HCT116 (cell line): ENCODE data around the gene SLC25A10. TPM values are rescaled to one million over a fixed set of nuclear protein-coding genes. Genes with fewer than 3 reads are reported as not detected.

Experiments
- ATAC-seq: fragments of 200-7000 bp; cut with Tn5 transposase; 2 replicates; pipeline ENCODE4 v1.9.1; 2020; ENCODE audit warnings: mild to moderate bottlenecking, moderate library complexity
- BruUV-seq: library from RNA; stranded (reverse); fragments of 400-500 nt; replicated peaks from 2 replicates; lab custom pipeline; 2021; lab: Mats Ljungman, UMichigan
- CTCF ChIA-PET: fragments of 300-600 bp; sonication (Branson Sonifier 250); formaldehyde crosslinking; loops from one replicate; lab custom pipeline; 2021; ENCODE audit warnings: antibody characterized with exemption; lab: Charles Lee
- POLR2A ChIA-PET: fragments of 300-600, 350-600 bp; sonication (Branson Sonifier 250); formaldehyde crosslinking; loops from one replicate; lab custom pipeline; 2021; ENCODE audit warnings: antibody characterized with exemption; lab: Charles Lee
- RAD21 ChIA-PET, 2 experiments: fragments of 300-600 bp; sonication (Branson Sonifier 250); formaldehyde crosslinking; loops; one replicate each; lab custom pipeline; 2023; ENCODE audit warnings: low total read pairs in 2 of 2; ENCODE audit not compliant: uncharacterized antibody in 2 of 2, unreplicated experiment in 2 of 2, low non-redundant PET in 1 of 2; lab: Charles Lee
- DNase-seq: peaks from one replicate; pipeline ENCODE4 v3.0.0-alpha.2; 2010; ENCODE audit warnings: low read depth, low spot score
- H2AFZ ChIP-seq: fragments of 200-600 bp; shearing (Covaris generic), sonication (generic); 2 replicates; pipeline ENCODE4 v1.6.1; 2017; ENCODE audit warnings: low read depth, mixed run types, mixed read lengths, antibody characterized with exemption, low read length; ENCODE audit not compliant: poor library complexity, severe bottlenecking
- H3K27ac ChIP-seq: 2 replicates; pipeline ENCODE4 v1.5.1; 2012; ENCODE audit warnings: low read depth, low read length
- H3K27me3 ChIP-seq: fragments of 200-600 bp; sonication (generic); 2 replicates; pipeline ENCODE4 v1.6.1; 2016; ENCODE audit warnings: mixed run types, low read length, mixed read lengths; ENCODE audit not compliant: insufficient read depth
- H3K36me3 ChIP-seq, 2 experiments: fragments of 200-500 bp in 1 of 2; fragments of 200-600 bp in 1 of 2; sonication (Bioruptor generic) in 1 of 2; sonication (generic) in 1 of 2; 2 replicates each; pipeline versions ENCODE4 v1.5.1 to v1.6.1; 2014 to 2016; ENCODE audit warnings: low read length in 2 of 2, inconsistent platforms in 1 of 2, mixed read lengths in 1 of 2, mixed run types in 1 of 2; ENCODE audit not compliant: insufficient read depth in 2 of 2, control insufficient read depth in 1 of 2
- H3K4me1 ChIP-seq, 2 experiments: fragments of 200-600 bp in 1 of 2; sonication (generic) in 1 of 2; 2 replicates each; pipeline versions ENCODE4 v1.5.1 to v1.6.1; 2012 to 2017; ENCODE audit warnings: low read length in 2 of 2, inconsistent platforms in 1 of 2, mild to moderate bottlenecking in 1 of 2, mixed read lengths in 1 of 2, mixed run types in 1 of 2, moderate library complexity in 1 of 2; ENCODE audit not compliant: insufficient read depth in 2 of 2, control insufficient read depth in 1 of 2
- H3K4me2 ChIP-seq: fragments of 200-600 bp; sonication (generic); 2 replicates; pipeline ENCODE4 v1.6.1; 2017; ENCODE audit warnings: mixed run types, low read length, mixed read lengths
- H3K4me3 ChIP-seq, 2 experiments: fragments of 200-600 bp in 1 of 2; sonication (generic) in 1 of 2; replicated peaks in 1 of 2; 2 replicates each; pipeline ENCODE4 v1.5.1; 2011 to 2016; ENCODE audit warnings: low read length in 2 of 2, control low read depth in 1 of 2, low read depth in 1 of 2, mild to moderate bottlenecking in 1 of 2, mixed read lengths in 1 of 2, mixed run types in 1 of 2
- H3K79me2 ChIP-seq: fragments of 200-600 bp; sonication (generic); 2 replicates; pipeline ENCODE4 v1.6.1; 2017; ENCODE audit warnings: mild to moderate bottlenecking, mixed run types, low read length, moderate library complexity, mixed read lengths; ENCODE audit not compliant: insufficient read depth
- H3K9ac ChIP-seq: fragments of 200-600 bp; sonication (generic); 2 replicates; pipeline ENCODE4 v1.6.1; 2016; ENCODE audit warnings: low read length, mixed read lengths
- H3K9me2 ChIP-seq: fragments of 200-600 bp; sonication (generic), shearing (Covaris generic); 2 replicates; pipeline ENCODE4 v1.6.1; 2017; ENCODE audit warnings: mixed run types, mild to moderate bottlenecking, moderate library complexity; ENCODE audit not compliant: insufficient read depth
- H3K9me3 ChIP-seq, 2 experiments: fragments of 200-500 bp in 1 of 2; fragments of 200-600 bp in 1 of 2; sonication (Bioruptor generic) in 1 of 2; sonication (generic) in 1 of 2; 2 replicates each; pipeline ENCODE4 v1.6.1; 2014 to 2017; ENCODE audit warnings: low read length in 2 of 2, mixed read lengths in 2 of 2, inconsistent platforms in 1 of 2, low read depth in 1 of 2, mild to moderate bottlenecking in 1 of 2, mixed run types in 1 of 2, moderate library complexity in 1 of 2; ENCODE audit not compliant: control insufficient read depth in 1 of 2, insufficient read depth in 1 of 2
- H4K20me1 ChIP-seq: fragments of 200-600 bp; sonication (generic), shearing (Covaris generic); 2 replicates; pipeline ENCODE4 v1.6.1; 2017; ENCODE audit warnings: mixed run types, mild to moderate bottlenecking, moderate library complexity; ENCODE audit not compliant: insufficient read depth
- ATF3 ChIP-seq: IDR thresholded peaks from 2 replicates; pipeline ENCODE4 v1.6.1; 2012
- CEBPB ChIP-seq: IDR thresholded peaks from 2 replicates; pipeline ENCODE4 v1.6.1; 2012; ENCODE audit warnings: low read depth
- EGR1 ChIP-seq: IDR thresholded peaks from 2 replicates; pipeline ENCODE4 v1.6.1; 2012; ENCODE audit warnings: low read depth
- EZH2 ChIP-seq: fragments of 200-600 bp; sonication (generic); IDR thresholded peaks from 2 replicates; pipeline ENCODE4 v1.6.1; 2017; ENCODE audit warnings: antibody characterized with exemption, mixed run types
- EZH2phosphoT487 ChIP-seq: fragments of 200-600 bp; IDR thresholded peaks from 2 replicates; pipeline ENCODE4 v1.6.1; 2018; ENCODE audit warnings: antibody characterized with exemption, borderline replicate concordance
- FOSL1 ChIP-seq: IDR thresholded peaks from 2 replicates; pipeline ENCODE4 v1.6.1; 2012; ENCODE audit warnings: low read depth
- POLR2A ChIP-seq: IDR thresholded peaks from 2 replicates; pipeline ENCODE4 v1.7.0; 2011; ENCODE audit warnings: borderline replicate concordance; ENCODE audit not compliant: insufficient read depth, insufficient read length; ENCODE audit errors: extremely low read depth
- RAD21 ChIP-seq: IDR thresholded peaks from 2 replicates; pipeline ENCODE4 v1.6.1; 2012; ENCODE audit warnings: low read depth, mild to moderate bottlenecking
- SIN3A ChIP-seq: IDR thresholded peaks from 2 replicates; pipeline ENCODE4 v1.6.1; 2012; ENCODE audit warnings: low read depth
- SP1 ChIP-seq: IDR thresholded peaks from 2 replicates; pipeline ENCODE4 v1.6.1; 2012; ENCODE audit warnings: low read depth
- SRF ChIP-seq: IDR thresholded peaks from 2 replicates; pipeline ENCODE4 v1.6.1; 2012; ENCODE audit warnings: low read depth
- YY1 ChIP-seq: IDR thresholded peaks from 2 replicates; pipeline ENCODE4 v1.6.1; 2011; ENCODE audit warnings: low read length, low read depth, moderate library complexity, mild to moderate bottlenecking; ENCODE audit not compliant: insufficient replicate concordance; ENCODE audit errors: extremely low read depth
- ZFX ChIP-seq: fragments of 450-650 bp; IDR thresholded peaks from 2 replicates; pipeline ENCODE4 v1.6.1; 2017
- ZNF274 ChIP-seq: fragments of 200-500 bp; sonication (Bioruptor generic); IDR thresholded peaks from 2 replicates; pipeline ENCODE4 v1.6.1; 2014; ENCODE audit warnings: mild to moderate bottlenecking, low read depth, low read length, inconsistent platforms
- intact Hi-C: fragments of 100-400 bp; cut with micrococcal nuclease; formaldehyde crosslinking; loops from 2 replicates; pipeline ENCODE4 v1.10.0; 2022
- total RNA-seq: library from RNA; stranded (reverse); gene quantifications from one replicate; pipeline ENCODE4 v1.2.1, GENCODE V29; 2021; ENCODE audit not compliant: unreplicated experiment
- TF ChIP-seq, protein P1 (sequence below): IDR thresholded peaks from 2 replicates; pipeline ENCODE4 v1.6.1; 2012; ENCODE audit warnings: low read depth

Gene SLC25A10
- total RNA-seq, 1 experiment from 2014 or later: 70.8 TPM

- Histone ChIP-seq H3K36me3 (no peaks in the 10 kb centered on the region), H4K20me1 (no peaks in the 10 kb centered on the region), H3K27me3 (no peaks in the 10 kb centered on the region), H3K4me3 (no peak overlapping the region), H3K4me1 (peaks cover 38 to 41% of the 10 kb centered on the region in 2 experiments), H3K79me2 (no peaks in the 10 kb centered on the region), H3K9me2 (no peaks in the 10 kb centered on the region), H3K4me2 (peak overlapping the region; percentile 49), H3K9ac (no peak overlapping the region), H2AFZ (peak overlapping the region; percentile 76), H3K27ac (peak overlapping the region; percentile 31), H3K9me3 (no peaks in the 10 kb centered on the region)
- intact Hi-C loops: no loop called here
- ATAC-seq (no peak), DNase-seq (no peak)
- CTCF ChIA-PET: interaction anchor here (0.9 to 1.3 kb wide), 3 partner anchors 8 to 128 kb away, joined by 3 read pairs; no protein-coding TSS in a partner anchor
- TF ChIP-seq ZFX (peak; percentile 32; the same call in 1 of the 2 replicates), SIN3A (no peak)
- POLR2A ChIA-PET: interaction anchor here (1.0 kb wide), 1 partner anchor 140 kb away, joined by 3 read pairs; no protein-coding TSS in a partner anchor
- RAD21 ChIA-PET: interaction anchor here in 1 of 2 experiments (0.7 kb wide), 1 partner anchor 24 kb away, joined by 3 read pairs; no protein-coding TSS in a partner anchor
- no TSS peak for BruUV-seq
Measured at GRCh38 chr17:81727324-81728031, 15.4 kb downstream of the SLC25A10 start.

DNA sequence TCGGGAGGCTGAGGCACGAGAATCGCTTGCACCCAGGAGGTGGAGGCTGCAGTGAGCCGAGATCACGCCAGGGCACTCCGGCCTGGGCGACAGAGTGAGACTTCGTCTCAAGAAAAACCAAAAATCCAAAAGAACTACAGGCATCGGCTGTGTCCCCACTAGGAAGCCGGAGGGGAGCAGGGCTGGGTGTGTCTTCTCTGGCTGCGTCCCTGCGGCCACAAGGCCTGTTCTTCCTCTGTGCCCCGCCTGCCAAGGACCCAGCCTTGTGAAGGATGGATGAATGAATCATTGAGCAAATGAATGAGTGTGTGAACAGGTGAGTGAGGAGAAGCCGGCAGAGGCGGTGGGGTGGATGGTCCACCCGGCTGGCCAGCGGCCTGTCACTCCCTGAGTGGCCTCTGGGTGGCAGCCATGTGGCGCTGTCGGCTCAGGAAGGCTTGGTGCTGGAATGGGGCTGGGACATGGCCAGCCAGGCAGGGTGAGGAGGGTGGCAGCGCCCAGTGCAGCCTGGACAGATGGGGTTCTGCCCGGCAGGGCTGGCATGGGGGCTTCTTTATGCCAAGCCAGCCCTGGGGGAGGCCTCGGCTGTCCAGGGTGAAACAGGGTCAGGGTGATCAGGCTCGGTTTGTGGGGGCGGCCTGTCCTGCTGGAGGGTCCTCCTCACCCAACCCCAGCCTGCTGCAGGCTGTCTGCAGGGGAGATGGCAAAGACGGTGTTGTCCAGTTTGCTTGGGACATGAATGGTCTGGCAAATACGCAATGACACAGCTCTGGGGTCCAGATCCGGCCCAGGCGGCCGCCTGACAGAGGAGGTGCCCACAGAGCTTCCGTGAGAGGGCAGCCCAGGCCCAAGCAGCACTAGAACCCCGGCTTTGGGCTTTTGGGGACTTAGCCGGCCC is 21.7 kb downstream of the SLC25A10 start:
- Histone ChIP-seq H3K27ac (peak overlapping the region; percentile 5; the same call in 1 of the 2 replicates), H3K4me3 (no peak overlapping the region), H3K9me3 (no peaks in the 10 kb centered on the region), H3K4me1 (peaks cover 23 to 30% of the 10 kb centered on the region in 2 experiments), H3K27me3 (no peaks in the 10 kb centered on the region), H3K9ac (no peak overlapping the region), H3K79me2 (no peaks in the 10 kb centered on the region), H4K20me1 (no peaks in the 10 kb centered on the region), H3K36me3 (no peaks in the 10 kb centered on the region), H3K9me2 (no peaks in the 10 kb centered on the region), H3K4me2 (peak overlapping the region; percentile 44), H2AFZ (no peak overlapping the region)
- ATAC-seq: peak; percentile 87
- intact Hi-C loops: loop anchor here (1.0 kb wide), 1 partner anchor 134 kb away; no protein-coding TSS in a partner anchor
- POLR2A ChIA-PET: no interaction called here
- RAD21 ChIA-PET: no interaction called here
- DNase-seq: peak; percentile 62
- no TSS peak for BruUV-seq
- CTCF ChIA-PET: interaction anchor here (1.5 to 1.6 kb wide), 2 partner anchors 75 to 289 kb away, joined by 3 to 6 read pairs; partner anchors contain the start of genes CENPX and LRRC45
- no peak for TF ChIP-seq SP1
- TF ChIP-seq EGR1: no peak
- TF ChIP-seq, protein P1, sequence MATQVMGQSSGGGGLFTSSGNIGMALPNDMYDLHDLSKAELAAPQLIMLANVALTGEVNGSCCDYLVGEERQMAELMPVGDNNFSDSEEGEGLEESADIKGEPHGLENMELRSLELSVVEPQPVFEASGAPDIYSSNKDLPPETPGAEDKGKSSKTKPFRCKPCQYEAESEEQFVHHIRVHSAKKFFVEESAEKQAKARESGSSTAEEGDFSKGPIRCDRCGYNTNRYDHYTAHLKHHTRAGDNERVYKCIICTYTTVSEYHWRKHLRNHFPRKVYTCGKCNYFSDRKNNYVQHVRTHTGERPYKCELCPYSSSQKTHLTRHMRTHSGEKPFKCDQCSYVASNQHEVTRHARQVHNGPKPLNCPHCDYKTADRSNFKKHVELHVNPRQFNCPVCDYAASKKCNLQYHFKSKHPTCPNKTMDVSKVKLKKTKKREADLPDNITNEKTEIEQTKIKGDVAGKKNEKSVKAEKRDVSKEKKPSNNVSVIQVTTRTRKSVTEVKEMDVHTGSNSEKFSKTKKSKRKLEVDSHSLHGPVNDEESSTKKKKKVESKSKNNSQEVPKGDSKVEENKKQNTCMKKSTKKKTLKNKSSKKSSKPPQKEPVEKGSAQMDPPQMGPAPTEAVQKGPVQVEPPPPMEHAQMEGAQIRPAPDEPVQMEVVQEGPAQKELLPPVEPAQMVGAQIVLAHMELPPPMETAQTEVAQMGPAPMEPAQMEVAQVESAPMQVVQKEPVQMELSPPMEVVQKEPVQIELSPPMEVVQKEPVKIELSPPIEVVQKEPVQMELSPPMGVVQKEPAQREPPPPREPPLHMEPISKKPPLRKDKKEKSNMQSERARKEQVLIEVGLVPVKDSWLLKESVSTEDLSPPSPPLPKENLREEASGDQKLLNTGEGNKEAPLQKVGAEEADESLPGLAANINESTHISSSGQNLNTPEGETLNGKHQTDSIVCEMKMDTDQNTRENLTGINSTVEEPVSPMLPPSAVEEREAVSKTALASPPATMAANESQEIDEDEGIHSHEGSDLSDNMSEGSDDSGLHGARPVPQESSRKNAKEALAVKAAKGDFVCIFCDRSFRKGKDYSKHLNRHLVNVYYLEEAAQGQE: no peak
- TF ChIP-seq YY1: no peak
- TF ChIP-seq ZNF274: no peak
- TF ChIP-seq ZFX: no peak
- TF ChIP-seq EZH2phosphoT487: no peak
- TF ChIP-seq SIN3A: no peak
- no peak for TF ChIP-seq POLR2A
- TF ChIP-seq SRF: no peak
- no peak for TF ChIP-seq CEBPB
- TF ChIP-seq ATF3: no peak
- TF ChIP-seq EZH2: no peak
- TF ChIP-seq RAD21: peak; percentile 99
- TF ChIP-seq FOSL1: no peak
